Activated CD4-positive, alpha-beta T cell treated with anti-CD3 and anti-CD28 coated beads for 48 hours (primary cell): ENCODE results near the gene DLX1.
"Not testable (repeated sequence)": the region's sequence is repeated elsewhere in the genome, so short reads cannot be mapped to it uniquely, and the experiment has no call there.

Experiments
- DNase-seq: peaks from one replicate; pipeline ENCODE4 v3.0.0-alpha.2; 2020

Gene DLX1

GRCh38 chr2:172065111-172065510 is 20.2 kb upstream of the DLX1 start:
- DNase-seq = no peak

- DNase-seq = no peak
Observed at GRCh38 chr2:172066394-172066886, 18.9 kb upstream of the DLX1 start.

- DNase-seq = not testable (repeated sequence)
Observed at GRCh38 chr2:172067905-172068304, 17.4 kb upstream of the DLX1 start.

- no peak for DNase-seq
Observed at GRCh38 chr2:172070936-172071335, 14.4 kb upstream of the DLX1 start.

GRCh38 chr2:172072303-172072702 is 13.0 kb upstream of the DLX1 start:
- no peak for DNase-seq

- DNase-seq = no peak
Observed at GRCh38 chr2:172072706-172073105, 12.6 kb upstream of the DLX1 start.

- no peak for DNase-seq
Observed at GRCh38 chr2:172073518-172073917, 11.8 kb upstream of the DLX1 start.

GRCh38 chr2:172074254-172074653 is 11.1 kb upstream of the DLX1 start:
- no peak for DNase-seq

- DNase-seq = no peak
Observed at GRCh38 chr2:172079416-172079815, 5.9 kb upstream of the DLX1 start.

GRCh38 chr2:172079838-172080640 is 5.3 kb upstream of the DLX1 start:
- no peak for DNase-seq

- DNase-seq = no peak
Observed at GRCh38 chr2:172080641-172081220, 4.6 kb upstream of the DLX1 start.

GRCh38 chr2:172081221-172082022 is 3.9 kb upstream of the DLX1 start:
- DNase-seq = no peak

- DNase-seq = no peak
Observed at GRCh38 chr2:172082105-172082943, 3.0 kb upstream of the DLX1 start.

GRCh38 chr2:172082944-172083627 is 2.2 kb upstream of the DLX1 start:
- no peak for DNase-seq

- DNase-seq = peak; percentile 35
Observed at GRCh38 chr2:172083628-172084394, 1.5 kb upstream of the DLX1 start.

GRCh38 chr2:172084395-172084644 is 987 bp upstream of the DLX1 start:
- no peak for DNase-seq

- peak; percentile 70 for DNase-seq
Observed at GRCh38 chr2:172084645-172085459, 455 bp upstream of the DLX1 start.

GRCh38 chr2:172086241-172087206 is 1.2 kb downstream of the DLX1 start:
- peak; percentile 77 for DNase-seq

GRCh38 chr2:172087207-172087779 is 2.0 kb downstream of the DLX1 start:
- DNase-seq = no peak
